H7 (cell line): ENCODE measurements around the gene RFX4. TPM values are rescaled to one million over a fixed set of nuclear protein-coding genes. Genes with fewer than 3 reads are reported as not detected.

Experiments used
- total RNA-seq: library from RNA; depleted of rRNA; stranded (reverse); fragments of >200 nt; shearing (Covaris generic); gene quantifications from 2 replicates; pipeline ENCODE4 v1.2.3, GENCODE V29; 2014; rRNA removed

The RFX4 gene
- total RNA-seq, 1 experiment from 2014 or later: 0.83 TPM

Other genes with a start within 250 kb of the RFX4 start
- gene POLR3B, start 225.3 kb upstream of the RFX4 start, total RNA-seq: 5.5 and 8.5 TPM in 2 replicates
- 10.7 and 15.2 TPM in 2 replicates for gene RIC8B, start 191.7 kb downstream of the RFX4 start, total RNA-seq